ENCODE measurements around the gene CCNJL. TPM values are rescaled to one million over a fixed set of nuclear protein-coding genes. Genes with fewer than 3 reads are reported as not detected.

Gene CCNJL
- total RNA-seq: 0.34 and 1.0 TPM in 2 replicates

DNA sequence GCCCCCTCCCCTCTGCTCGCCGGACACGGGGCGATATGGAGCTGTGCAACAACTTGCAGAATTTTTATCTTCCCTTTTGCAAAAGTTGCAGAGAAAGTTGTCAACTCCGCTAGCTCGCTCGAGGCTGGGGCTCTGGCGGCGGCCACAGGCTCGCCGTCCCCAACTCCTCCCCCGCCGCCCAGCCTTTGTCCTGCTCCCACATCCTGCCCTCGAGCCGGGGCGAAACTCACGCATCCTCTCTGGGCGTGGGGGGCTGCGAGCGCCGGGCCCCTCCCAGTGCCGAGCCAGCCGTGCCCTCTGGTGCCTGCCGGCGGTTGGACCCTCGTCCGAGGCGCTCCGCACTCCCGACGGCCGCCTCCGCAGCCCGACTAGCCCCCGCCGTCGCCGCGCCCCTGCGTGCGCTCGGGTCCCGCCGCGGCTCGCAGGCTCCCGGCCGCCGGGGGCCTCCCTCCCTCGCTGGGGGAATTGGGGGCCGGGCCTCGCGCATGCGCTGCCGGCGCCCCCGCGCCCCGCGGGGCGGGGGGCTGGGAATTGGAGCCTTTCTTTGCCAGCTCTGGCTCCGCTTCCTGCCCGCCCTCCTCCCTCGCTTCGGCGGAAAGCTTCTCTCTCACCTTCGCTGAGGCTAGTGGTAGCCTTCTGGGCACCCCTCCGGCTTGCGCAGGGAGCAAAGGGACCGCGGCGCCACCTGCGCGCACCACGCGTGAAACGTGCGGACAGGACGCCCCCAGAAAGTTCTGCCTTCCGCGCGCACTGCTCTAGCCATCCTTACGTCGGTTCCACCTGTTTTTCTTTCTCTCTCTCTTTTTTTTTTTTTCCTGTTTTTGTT is at the start of gene CCNJL:
CCNJL (minus strand) TSS at position 431 of the 826 bp plus-strand sequence. CDS start 641 bp downstream, outside the sequence.

DNA sequence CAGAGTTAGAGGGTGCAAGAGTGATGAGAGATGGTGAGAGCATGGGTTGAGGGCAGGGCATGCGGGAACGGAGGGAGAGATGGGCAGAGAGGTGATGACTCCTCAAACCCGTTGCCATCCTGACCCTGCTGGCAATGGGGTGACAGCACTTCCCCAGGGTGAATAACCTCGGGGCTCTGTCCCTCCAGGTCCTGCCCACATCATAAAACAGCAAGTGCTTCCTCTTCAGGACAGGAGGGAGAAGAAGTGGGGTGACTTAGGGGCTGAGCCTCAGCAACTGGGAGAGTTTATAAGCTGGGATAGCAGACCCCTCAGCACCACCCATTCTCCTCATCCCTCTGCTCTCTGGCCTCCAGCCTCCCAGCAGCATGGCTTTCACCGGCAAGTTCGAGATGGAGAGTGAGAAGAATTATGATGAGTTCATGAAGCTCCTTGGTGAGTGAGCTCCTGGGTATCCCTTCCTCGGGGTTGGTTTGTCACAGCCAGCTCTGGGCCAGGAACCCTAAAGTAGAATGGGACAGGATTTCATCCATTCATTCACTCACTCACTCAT is 83.1 kb downstream of the CCNJL start, which contains the start of gene FABP6:
FABP6 (plus strand) TSS at position 317 of the 553 bp plus-strand sequence; CDS start at position 369, 52 bp downstream.

Other genes with a start within 250 kb of the CCNJL start
- 8.8 and 10.1 TPM in 2 replicates for gene PWWP2A, start 193.1 kb downstream of the CCNJL start, total RNA-seq
- gene FABP6, start 83.1 kb downstream of the CCNJL start, total RNA-seq: not detected in 2 replicates
- 0.34 and 0.74 TPM in 2 replicates for gene C1QTNF2, start 58.1 kb upstream of the CCNJL start, total RNA-seq
- 2.7 TPM in 2 replicates for gene FAM200C, start 87.5 kb upstream of the CCNJL start, total RNA-seq
- gene SLU7, start 106.5 kb upstream of the CCNJL start, total RNA-seq: 36.1 and 40.2 TPM in 2 replicates
- gene PTTG1, start 109.3 kb upstream of the CCNJL start, total RNA-seq: 337 and 344 TPM in 2 replicates

All from bronchus fibroblast of lung (primary cell).